Measurements from ENCODE around the gene BBX. TPM values are rescaled to one million over a fixed set of nuclear protein-coding genes. Genes with fewer than 3 reads are reported as not detected.

BBX gene
- total and polyA plus RNA-seq, 4 donors: 4.7 to 25.1 (median 20.5) TPM

DNA sequence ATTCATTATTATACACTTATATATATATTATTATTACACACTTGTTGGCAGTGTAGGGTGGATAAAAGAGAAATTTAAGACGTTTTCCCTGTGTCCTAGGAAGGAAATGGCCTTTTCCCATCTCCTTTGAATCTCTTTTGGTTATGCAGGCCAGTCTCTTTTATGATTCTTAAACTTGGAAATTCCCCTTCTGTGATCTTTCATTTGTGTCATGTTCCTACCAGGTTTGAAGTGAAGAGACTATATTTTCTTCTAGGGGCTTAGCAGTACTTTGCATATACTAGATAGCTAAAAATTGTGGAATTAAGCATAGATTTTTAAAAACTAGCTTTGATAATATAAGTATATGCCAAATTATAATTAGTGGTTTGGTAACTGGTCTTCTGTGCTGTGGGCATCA lies 58.5 kb downstream of the BBX start:
- 82% methylated on average over 1 of the region's 1 CpG for WGBS
- DNase-seq (ENCODE audit: low spot score): no peak
- Histone ChIP-seq H3K27ac (ENCODE audit: low read depth in 1 of 2, low read length in 2 of 2) (no peak overlapping the region), H3K4me3 (ENCODE audit: low read depth in 1 of 3, low read length in 3 of 3) (no peak overlapping the region), H3K4me1 (ENCODE audit: control insufficient read depth in 4 of 4, insufficient read depth in 4 of 4, low read length in 3 of 4) (no peaks in the 10 kb centered on the region), H3K9me3 (ENCODE audit: control insufficient read depth in 4 of 4, low read length in 3 of 4) (no peaks in the 10 kb centered on the region), H3K27me3 (ENCODE audit: control insufficient read depth in 4 of 4, insufficient read depth in 4 of 4, low read length in 3 of 4) (no peaks in the 10 kb centered on the region), H3K9ac (ENCODE audit: low read depth in 1 of 2, low read length in 2 of 2) (no peak overlapping the region), H3K36me3 (ENCODE audit: control insufficient read depth in 4 of 4, insufficient read depth in 3 of 4, low read depth in 1 of 4, low read length in 3 of 4) (no peaks in the 10 kb centered on the region)
- no peak for TF ChIP-seq ZBTB33 (IDR thresholded peaks at IDR 0.05)
- TF ChIP-seq, protein P1, sequence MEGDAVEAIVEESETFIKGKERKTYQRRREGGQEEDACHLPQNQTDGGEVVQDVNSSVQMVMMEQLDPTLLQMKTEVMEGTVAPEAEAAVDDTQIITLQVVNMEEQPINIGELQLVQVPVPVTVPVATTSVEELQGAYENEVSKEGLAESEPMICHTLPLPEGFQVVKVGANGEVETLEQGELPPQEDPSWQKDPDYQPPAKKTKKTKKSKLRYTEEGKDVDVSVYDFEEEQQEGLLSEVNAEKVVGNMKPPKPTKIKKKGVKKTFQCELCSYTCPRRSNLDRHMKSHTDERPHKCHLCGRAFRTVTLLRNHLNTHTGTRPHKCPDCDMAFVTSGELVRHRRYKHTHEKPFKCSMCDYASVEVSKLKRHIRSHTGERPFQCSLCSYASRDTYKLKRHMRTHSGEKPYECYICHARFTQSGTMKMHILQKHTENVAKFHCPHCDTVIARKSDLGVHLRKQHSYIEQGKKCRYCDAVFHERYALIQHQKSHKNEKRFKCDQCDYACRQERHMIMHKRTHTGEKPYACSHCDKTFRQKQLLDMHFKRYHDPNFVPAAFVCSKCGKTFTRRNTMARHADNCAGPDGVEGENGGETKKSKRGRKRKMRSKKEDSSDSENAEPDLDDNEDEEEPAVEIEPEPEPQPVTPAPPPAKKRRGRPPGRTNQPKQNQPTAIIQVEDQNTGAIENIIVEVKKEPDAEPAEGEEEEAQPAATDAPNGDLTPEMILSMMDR (IDR thresholded peaks at IDR 0.05; ENCODE audit: low read depth, low read length, missing input control): no peak
- no peak for TF ChIP-seq JUND (IDR thresholded peaks at IDR 0.05)
- TF ChIP-seq, protein P2, sequence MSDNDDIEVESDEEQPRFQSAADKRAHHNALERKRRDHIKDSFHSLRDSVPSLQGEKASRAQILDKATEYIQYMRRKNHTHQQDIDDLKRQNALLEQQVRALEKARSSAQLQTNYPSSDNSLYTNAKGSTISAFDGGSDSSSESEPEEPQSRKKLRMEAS (IDR thresholded peaks at IDR 0.05): no peak
- TF ChIP-seq EGR1 (IDR thresholded peaks at IDR 0.05; ENCODE audit: low read depth in 2 of 2): no peak
- TF ChIP-seq FOXA1 (IDR thresholded peaks at IDR 0.05): no peak
- no peak for TF ChIP-seq NR2F2 (IDR thresholded peaks at IDR 0.05)
- no peak for TF ChIP-seq YY1 (IDR thresholded peaks at IDR 0.05)
- no peak for TF ChIP-seq SP1 (IDR thresholded peaks at IDR 0.05)
- no peak for TF ChIP-seq GABPA (IDR thresholded peaks at IDR 0.05 in 1 of 2, conservative IDR thresholded peaks at IDR 0.05 in 1 of 2)
- no peak for TF ChIP-seq FOXA2 (IDR thresholded peaks at IDR 0.05)
- TF ChIP-seq REST (IDR thresholded peaks at IDR 0.05): no peak

DNA sequence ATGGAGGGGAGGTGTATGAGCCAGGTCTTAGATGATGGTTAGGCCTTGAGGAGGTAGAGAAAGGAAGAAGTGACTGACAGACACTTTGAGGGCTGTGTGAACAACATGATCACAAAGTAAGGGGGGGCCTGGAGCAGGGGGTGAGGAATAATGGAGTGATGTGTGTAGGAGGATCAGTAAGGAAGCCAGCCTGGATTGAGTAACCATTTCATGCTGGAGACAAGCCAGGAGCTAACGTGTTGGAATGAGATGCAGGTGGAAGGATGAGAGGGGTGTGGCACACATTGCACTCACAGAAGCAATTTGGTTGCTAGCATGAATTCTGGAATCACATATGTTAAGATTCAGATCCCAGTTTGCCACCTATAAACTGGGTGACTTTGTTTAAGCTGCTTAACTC lies 65.5 kb downstream of the BBX start:
- no peaks in the 10 kb centered on the region for H3K36me3 ChIP-seq (ENCODE audit: control insufficient read depth in 4 of 4, insufficient read depth in 3 of 4, low read depth in 1 of 4, low read length in 3 of 4)
- no peak overlapping the region for H3K4me3 ChIP-seq (ENCODE audit: low read depth in 1 of 3, low read length in 3 of 3)
- no peak overlapping the region for H3K9ac ChIP-seq (ENCODE audit: low read depth in 1 of 2, low read length in 2 of 2)
- H3K27me3 ChIP-seq (ENCODE audit: control insufficient read depth in 4 of 4, insufficient read depth in 4 of 4, low read length in 3 of 4): no peaks in the 10 kb centered on the region
- DNase-seq (ENCODE audit: low spot score): no peak
- 73% methylated on average over 1 of the region's 1 CpG for WGBS
- no peak overlapping the region for H3K27ac ChIP-seq (ENCODE audit: low read depth in 1 of 2, low read length in 2 of 2)
- H3K4me1 ChIP-seq (ENCODE audit: control insufficient read depth in 4 of 4, insufficient read depth in 4 of 4, low read length in 3 of 4): no peaks in the 10 kb centered on the region
- no peaks in the 10 kb centered on the region for H3K9me3 ChIP-seq (ENCODE audit: control insufficient read depth in 4 of 4, low read length in 3 of 4)
- TF ChIP-seq REST (IDR thresholded peaks at IDR 0.05) (no peak), FOXA2 (IDR thresholded peaks at IDR 0.05) (no peak), RAD21 (IDR thresholded peaks at IDR 0.05) (no peak), EGR1 (IDR thresholded peaks at IDR 0.05; ENCODE audit: low read depth in 2 of 2) (no peak), YY1 (IDR thresholded peaks at IDR 0.05) (no peak), GABPA (IDR thresholded peaks at IDR 0.05 in 1 of 2, conservative IDR thresholded peaks at IDR 0.05 in 1 of 2) (no peak), HNF4A (conservative IDR thresholded peaks at IDR 0.05) (no peak), NR2F2 (IDR thresholded peaks at IDR 0.05) (no peak), RXRA (IDR thresholded peaks at IDR 0.05) (no peak), JUND (IDR thresholded peaks at IDR 0.05) (no peak), TAF1 (conservative IDR thresholded peaks at IDR 0.05) (no peak), FOXA1 (IDR thresholded peaks at IDR 0.05) (no peak), SP1 (IDR thresholded peaks at IDR 0.05) (no peak)
- TF ChIP-seq, protein P1 (IDR thresholded peaks at IDR 0.05; ENCODE audit: low read depth, low read length, missing input control): no peak
- TF ChIP-seq, protein P2 (IDR thresholded peaks at IDR 0.05): no peak
